ENCODE measurements around the gene CD79B. TPM values are rescaled to one million over a fixed set of nuclear protein-coding genes. Genes with fewer than 3 reads are reported as not detected.
A peak's percentile ranks its signal among the peaks of the same experiment; 100 is the strongest.

The CD79B gene
- total and polyA plus RNA-seq, 2 experiments from 2014 or later: 1.3 to 2.5 TPM

- Mint-ChIP-seq H3K4me1 (peaks cover 13% of the 10 kb centered on the region), H3K27ac (no peak overlapping the region), H3K4me3 (no peak overlapping the region; the same call in 2 of the 3 replicates), H3K9me3 (no peaks in the 10 kb centered on the region), H3K36me3 (ENCODE audit: low read depth) (no peaks in the 10 kb centered on the region), H3K27me3 (ENCODE audit: insufficient read depth, low read depth, poor library complexity) (peaks cover 4% of the 10 kb centered on the region)
- H3K36me3 ChIP-seq (ENCODE audit: insufficient read depth): no peaks in the 10 kb centered on the region
- no peak for TF ChIP-seq ZNF331 (CRISPR knock-in tag; IDR thresholded peaks at IDR 0.05; ENCODE audit: low read depth)
- TF ChIP-seq EZH2 (IDR thresholded peaks at IDR 0.05; ENCODE audit: low read depth, unreplicated experiment): no peak
- no peak for TF ChIP-seq ZNF114 (CRISPR knock-in tag; IDR thresholded peaks at IDR 0.05)
- TF ChIP-seq CREB1 (CRISPR knock-in tag; IDR thresholded peaks at IDR 0.05; ENCODE audit: low read depth): no peak
- no peak for TF ChIP-seq ZNF462 (CRISPR knock-in tag; IDR thresholded peaks at IDR 0.05)
- H3K27ac ChIP-seq (ENCODE audit: low read depth): no peak overlapping the region
- H3K27me3 ChIP-seq (ENCODE audit: insufficient read depth): no peaks in the 10 kb centered on the region
- H3F3A ChIP-seq (replicated peaks; ENCODE audit: low read depth): no peaks in the 10 kb centered on the region
- H3K79me2 ChIP-seq (replicated peaks; ENCODE audit: insufficient read depth): no peaks in the 10 kb centered on the region
- peak overlapping the region; percentile 43; the same call in 1 of the 2 replicates for H2AFZ ChIP-seq
- H3K9me2 ChIP-seq (ENCODE audit: insufficient read depth): no peaks in the 10 kb centered on the region
- no peak overlapping the region for H3K4me2 ChIP-seq
- peaks cover 14% of the 10 kb centered on the region; the same call in 1 of the 2 replicates for H3K4me1 ChIP-seq (ENCODE audit: insufficient read depth)
- ATAC-seq (no peak), DNase-seq (ENCODE audit: low spot score) (no peak)
- H4K20me1 ChIP-seq (replicated peaks; ENCODE audit: insufficient read depth): no peaks in the 10 kb centered on the region
- no peak overlapping the region for H3K4me3 ChIP-seq
Measured at GRCh38 chr17:63928172-63928666, 3.9 kb downstream of the CD79B start.

Data from GM23338 (cell line).